ENCODE results near the gene HENMT1. TPM values are rescaled to one million over a fixed set of nuclear protein-coding genes. Genes with fewer than 3 reads are reported as not detected.

The HENMT1 gene
- total RNA-seq, 6 experiments from 2014 or later, result 0.18 to 1.2 (median 0.70) TPM

DNA sequence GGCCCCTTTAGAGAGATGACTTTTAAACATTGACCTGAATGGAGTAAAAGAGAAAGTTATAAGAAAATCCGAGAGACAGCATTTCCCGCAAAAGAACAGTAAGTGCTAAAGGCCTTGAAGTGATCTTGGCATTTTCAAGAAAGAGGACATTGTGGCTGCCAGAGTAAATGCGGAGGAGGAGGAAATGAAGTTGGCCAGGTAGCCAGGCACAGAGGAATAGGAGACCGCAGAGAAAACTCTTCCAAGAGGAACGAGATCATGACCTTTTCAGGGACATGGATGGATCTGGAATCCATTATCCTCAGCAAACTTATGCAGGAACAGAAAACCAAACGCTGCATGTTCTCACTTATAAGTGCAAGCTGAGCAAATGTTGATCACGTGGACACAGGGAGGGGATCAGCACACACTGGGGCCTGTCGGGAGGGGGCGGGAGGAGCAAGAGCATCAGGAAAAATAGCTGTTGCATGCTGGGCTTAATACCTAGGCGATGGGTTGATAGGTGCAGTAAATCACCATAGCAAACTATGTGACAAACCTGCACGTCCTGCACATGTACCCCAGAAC, 51.3 kb downstream of the HENMT1 start:
- ATAC-seq (no peak), DNase-seq (no peak)
- Histone ChIP-seq H3K9me3 (no peaks in the 10 kb centered on the region), H3K27ac (no peak overlapping the region), H3K36me3 (peaks cover 0 to 10% (median 1%) of the 10 kb centered on the region in 4 donors), H3K4me3 (no peak overlapping the region), H3K4me1 (no peaks in the 10 kb centered on the region), H3K27me3 (no peaks in the 10 kb centered on the region)
- WGBS (ENCODE audit: insufficient coverage, low coverage, low lambda C conversion rate, missing lambda C conversion rate), result 70% methylated on average over 11 of the region's 11 CpGs
- intact Hi-C loops (cut with DNase I), result no loop called here
- TF ChIP-seq POLR2A (IDR thresholded peaks at IDR 0.05), result no peak
- TF ChIP-seq, protein P1, sequence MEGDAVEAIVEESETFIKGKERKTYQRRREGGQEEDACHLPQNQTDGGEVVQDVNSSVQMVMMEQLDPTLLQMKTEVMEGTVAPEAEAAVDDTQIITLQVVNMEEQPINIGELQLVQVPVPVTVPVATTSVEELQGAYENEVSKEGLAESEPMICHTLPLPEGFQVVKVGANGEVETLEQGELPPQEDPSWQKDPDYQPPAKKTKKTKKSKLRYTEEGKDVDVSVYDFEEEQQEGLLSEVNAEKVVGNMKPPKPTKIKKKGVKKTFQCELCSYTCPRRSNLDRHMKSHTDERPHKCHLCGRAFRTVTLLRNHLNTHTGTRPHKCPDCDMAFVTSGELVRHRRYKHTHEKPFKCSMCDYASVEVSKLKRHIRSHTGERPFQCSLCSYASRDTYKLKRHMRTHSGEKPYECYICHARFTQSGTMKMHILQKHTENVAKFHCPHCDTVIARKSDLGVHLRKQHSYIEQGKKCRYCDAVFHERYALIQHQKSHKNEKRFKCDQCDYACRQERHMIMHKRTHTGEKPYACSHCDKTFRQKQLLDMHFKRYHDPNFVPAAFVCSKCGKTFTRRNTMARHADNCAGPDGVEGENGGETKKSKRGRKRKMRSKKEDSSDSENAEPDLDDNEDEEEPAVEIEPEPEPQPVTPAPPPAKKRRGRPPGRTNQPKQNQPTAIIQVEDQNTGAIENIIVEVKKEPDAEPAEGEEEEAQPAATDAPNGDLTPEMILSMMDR (IDR thresholded peaks at IDR 0.05), result no peak

DNA sequence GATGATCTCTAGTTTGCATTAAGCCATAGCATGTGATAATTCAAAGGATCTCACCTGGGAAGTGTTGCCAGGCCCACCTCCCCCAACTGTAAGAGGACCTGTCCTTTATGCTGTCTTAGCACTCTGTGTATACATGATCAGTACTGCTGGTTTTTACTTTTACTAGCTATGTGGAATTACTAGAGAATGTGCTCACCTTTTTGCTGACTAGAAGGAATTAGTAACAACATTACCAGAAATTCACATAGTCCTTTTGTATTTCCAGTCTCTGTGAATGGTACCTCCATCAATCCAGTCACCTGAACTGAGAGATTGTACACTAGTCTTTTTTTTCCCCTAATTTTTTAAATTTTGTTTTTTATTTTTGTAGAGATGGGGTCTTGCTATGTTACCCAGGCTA, 54.4 kb downstream of the HENMT1 start:
- Histone ChIP-seq H3K4me1 (no peaks in the 10 kb centered on the region), H3K9me3 (no peaks in the 10 kb centered on the region), H3K36me3 (no peaks in the 10 kb centered on the region), H3K27ac (no peak overlapping the region), H3K4me3 (no peak overlapping the region), H3K27me3 (no peaks in the 10 kb centered on the region)
- intact Hi-C loops (cut with DNase I), result no loop called here
- ATAC-seq (no peak), DNase-seq (no peak)
- TF ChIP-seq, protein P1 (IDR thresholded peaks at IDR 0.05), result no peak
- no peak for TF ChIP-seq POLR2A (IDR thresholded peaks at IDR 0.05)

DNA sequence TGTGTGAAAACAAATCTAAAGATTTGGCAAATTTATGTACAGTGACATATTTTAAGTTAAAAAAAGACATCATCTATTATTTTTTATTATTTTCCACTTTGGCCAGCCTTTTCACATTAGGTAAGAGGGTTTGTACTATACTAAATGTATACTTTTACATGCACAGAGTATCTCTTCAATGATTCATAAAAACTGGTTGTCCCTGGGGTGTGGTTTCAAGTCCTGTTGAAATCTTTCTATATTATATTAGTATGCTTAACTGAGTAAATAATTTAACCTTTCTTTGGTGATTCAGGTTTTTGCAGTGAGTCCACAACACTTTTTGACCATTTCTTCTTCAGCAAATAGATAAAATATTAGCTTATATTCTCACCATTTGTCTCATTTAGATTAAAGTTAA, 55.3 kb downstream of the HENMT1 start:
- no peak overlapping the region for H3K4me3 ChIP-seq
- no peak overlapping the region for H3K27ac ChIP-seq
- TF ChIP-seq POLR2A (IDR thresholded peaks at IDR 0.05), result no peak
- TF ChIP-seq, protein P1 (IDR thresholded peaks at IDR 0.05), result no peak
- no peaks in the 10 kb centered on the region for H3K9me3 ChIP-seq
- ATAC-seq (no peak), DNase-seq (no peak)
- no peaks in the 10 kb centered on the region for H3K27me3 ChIP-seq
- intact Hi-C loops (cut with DNase I), result no loop called here
- no peaks in the 10 kb centered on the region for H3K36me3 ChIP-seq
- no peaks in the 10 kb centered on the region for H3K4me1 ChIP-seq

DNA sequence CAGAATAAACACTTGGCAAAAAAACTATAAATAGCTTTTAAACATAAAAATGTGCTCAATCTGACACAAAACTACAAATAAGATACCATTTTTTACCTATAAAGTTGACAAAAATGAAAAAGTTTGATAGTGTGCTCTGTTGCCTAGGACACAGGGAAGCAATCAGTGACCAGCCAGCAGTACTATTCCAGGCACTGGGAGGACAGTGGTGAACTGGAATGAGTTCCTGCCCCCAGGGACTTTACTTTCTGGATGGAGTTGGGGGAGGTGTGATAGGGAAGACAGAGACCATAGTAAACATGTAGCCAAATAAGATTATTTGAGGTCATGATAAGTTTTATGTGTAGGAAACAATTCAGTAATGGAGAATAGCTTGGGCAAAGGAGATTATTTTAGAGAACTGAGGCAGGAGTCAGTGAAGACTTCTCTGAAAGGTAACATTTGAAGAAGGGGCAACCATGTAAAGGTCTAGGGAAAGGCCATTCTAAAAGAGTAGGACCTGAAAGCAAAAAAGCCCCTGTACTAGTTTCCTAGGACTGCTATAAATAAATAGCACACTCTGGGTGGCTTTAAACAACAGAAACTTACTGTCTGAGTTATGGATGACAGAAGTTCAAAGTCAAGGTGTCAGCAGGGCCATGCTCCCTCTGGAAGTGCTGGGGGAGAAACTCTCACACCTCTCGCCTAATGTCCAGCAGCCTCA, 59.0 kb downstream of the HENMT1 start:
- Histone ChIP-seq H3K4me1 (no peaks in the 10 kb centered on the region), H3K36me3 (no peaks in the 10 kb centered on the region), H3K27ac (no peak overlapping the region), H3K4me3 (no peak overlapping the region), H3K27me3 (no peaks in the 10 kb centered on the region), H3K9me3 (no peaks in the 10 kb centered on the region)
- intact Hi-C loops (cut with DNase I), result no loop called here
- TF ChIP-seq, protein P1 (IDR thresholded peaks at IDR 0.05), result no peak
- no peak for TF ChIP-seq POLR2A (IDR thresholded peaks at IDR 0.05)
- ATAC-seq (no peak), DNase-seq (no peak)
- no CpG with 5 or more reads among the region's 1 CpG for WGBS (ENCODE audit: insufficient coverage, low coverage, low lambda C conversion rate, missing lambda C conversion rate)
